ENCODE data around the gene SBF2. TPM values are rescaled to one million over a fixed set of nuclear protein-coding genes. Genes with fewer than 3 reads are reported as not detected.

Gene SBF2
- 10 to 100 TPM; 16.7 to 35.0 (median 23.7) TPM for polyA plus RNA-seq (ENCODE audit: insufficient read length in 10 of 10)
- long read RNA-seq, donor 1: 0 reads
- long read RNA-seq, donor 2, partial matches to known transcripts: 0 of 1 reads
- long read RNA-seq, donor 2, other reads (novel, unspliced or antisense): 0 of 1 reads
- long read RNA-seq, donor 3: 0 reads
- long read RNA-seq, donor 4: 0 reads
- long read RNA-seq, donor 5, partial matches to known transcripts: 0 of 2 reads
- long read RNA-seq, donor 5, other reads (novel, unspliced or antisense): 0 of 2 reads
- long read RNA-seq, donor 6: 0 reads
- long read RNA-seq, donor 7, full-length matches to known transcripts: 1 of 1 reads
- long read RNA-seq, donor 7, partial matches to known transcripts: 0 of 1 reads
- long read RNA-seq, donor 7, other reads (novel, unspliced or antisense): 0 of 1 reads
- long read RNA-seq, donor 8: 0 reads
- long read RNA-seq, donor 9: 0 reads

DNA sequence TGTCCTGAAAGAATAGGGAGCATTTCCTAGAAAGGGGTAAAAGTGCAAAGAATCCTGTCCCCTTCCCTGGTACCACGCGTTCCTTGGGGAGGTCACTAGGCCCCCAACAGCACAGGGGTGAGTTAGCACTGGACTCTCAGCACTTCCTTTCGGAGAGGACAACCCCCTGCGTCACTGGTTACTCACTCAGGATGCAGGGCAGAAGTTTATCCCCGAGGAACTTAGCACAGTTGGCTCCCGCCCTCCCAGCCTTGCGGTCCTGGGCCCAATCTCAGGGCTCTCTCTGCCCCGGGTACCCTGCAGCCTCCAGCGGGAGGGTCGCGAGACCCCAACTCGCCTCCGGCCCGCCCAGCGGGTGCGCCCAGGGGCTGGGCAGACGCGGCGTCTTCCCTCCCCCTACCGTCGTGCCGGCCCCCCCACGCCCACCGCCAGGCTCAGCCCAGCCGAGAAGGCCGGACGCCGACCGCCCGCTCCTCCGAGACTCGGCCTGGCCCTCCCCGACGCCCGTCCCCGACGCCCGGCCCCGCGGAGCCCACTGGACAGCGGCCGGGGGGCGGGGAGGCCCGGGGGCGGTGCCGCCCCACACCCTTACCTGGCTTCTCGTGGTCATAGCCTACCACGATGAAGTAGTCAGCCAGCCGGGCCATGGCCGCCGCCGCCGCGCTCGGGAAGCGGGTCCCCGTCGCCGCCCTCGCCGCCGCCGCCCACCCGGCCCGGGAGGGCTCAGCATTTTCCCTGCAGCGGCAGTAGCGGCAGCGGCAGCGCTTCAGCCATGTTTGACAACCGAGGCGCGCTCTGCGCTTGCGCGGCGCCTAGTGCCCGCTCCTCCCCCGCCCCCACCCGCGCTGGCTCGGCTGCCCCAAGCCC, at the start of gene SBF2:
TSS of gene SBF2 (minus strand) at position 797 of the 867 bp plus-strand sequence. CDS start at position 647, 150 bp downstream.
- peak; percentile 79 to 93 (median 89) for DNase-seq

DNA sequence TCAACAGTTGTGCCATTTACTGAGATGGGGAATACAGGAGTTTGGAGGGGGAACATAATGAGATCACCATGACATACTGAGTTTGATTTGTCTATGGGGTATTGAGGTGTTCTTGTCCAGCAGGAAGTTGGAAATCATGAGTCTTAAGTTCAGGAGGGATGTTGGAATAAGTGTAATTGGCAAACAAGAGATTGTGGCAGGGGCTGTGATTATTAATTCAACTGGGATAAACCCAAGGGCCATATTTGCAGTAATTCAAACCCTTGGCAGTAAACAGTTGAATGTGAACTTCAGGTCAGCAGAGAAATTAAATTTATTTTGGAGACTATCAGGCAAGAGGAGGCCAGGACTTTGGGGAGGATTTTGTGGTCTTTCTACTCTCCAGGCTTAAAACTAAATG, 44.3 kb upstream of the SBF2 start:
- DNase-seq: peak in 2 of 3 donors; percentile 71 to 86

DNA sequence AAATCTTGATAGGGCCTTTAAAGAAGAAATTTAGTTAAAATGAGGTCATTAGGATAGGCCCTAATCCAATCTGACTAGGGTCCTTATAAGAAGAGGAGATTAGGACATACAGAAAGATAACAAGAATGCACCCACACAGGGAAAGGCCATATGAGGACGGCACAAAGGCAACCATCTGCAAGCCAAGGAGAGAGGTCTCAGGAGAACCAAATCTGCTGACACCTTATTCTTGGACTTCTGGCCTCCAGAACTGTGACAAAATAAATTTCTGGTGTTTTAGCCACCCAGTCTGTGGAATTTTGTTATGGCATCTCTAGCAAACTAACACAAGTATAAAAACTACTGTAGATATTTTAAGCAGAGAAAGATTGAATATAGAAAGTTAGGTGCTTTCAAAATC, 39.5 kb upstream of the SBF2 start:
- DNase-seq: no peak

DNA sequence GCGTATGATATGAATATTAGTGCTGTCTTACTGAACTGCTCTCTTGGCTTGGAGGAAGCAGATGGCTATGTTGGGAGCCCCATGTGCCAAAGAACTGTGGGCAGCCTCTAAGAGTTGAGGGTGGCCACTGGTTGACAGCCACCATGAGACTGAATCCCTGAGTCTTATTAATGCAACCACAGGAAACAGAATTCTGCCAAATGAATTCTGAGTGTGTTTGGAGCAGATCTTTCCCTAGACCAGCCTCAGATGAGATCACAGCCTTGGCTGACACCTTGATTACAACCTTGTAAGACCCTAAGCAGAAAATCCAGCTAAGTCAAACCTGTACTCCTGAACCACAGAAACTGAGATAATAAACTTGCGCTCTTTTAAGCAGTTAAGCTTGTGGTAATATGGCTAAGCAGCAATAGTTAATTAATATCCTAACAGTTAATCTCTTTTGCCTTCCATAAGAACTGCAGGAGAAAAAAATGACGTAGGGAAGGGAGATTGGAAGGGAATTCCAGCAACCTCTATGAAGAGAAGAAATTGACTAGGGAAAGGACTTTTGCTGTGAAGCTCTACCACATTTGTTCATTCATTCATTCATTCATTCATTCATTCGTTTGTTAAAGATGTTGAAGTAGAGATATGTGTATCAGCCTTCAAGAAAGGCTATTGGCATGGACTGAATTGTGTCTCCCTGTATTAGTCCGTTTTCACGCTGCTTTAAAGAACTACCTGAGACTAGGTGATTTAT, 37.7 kb upstream of the SBF2 start:
- DNase-seq: no peak

DNA sequence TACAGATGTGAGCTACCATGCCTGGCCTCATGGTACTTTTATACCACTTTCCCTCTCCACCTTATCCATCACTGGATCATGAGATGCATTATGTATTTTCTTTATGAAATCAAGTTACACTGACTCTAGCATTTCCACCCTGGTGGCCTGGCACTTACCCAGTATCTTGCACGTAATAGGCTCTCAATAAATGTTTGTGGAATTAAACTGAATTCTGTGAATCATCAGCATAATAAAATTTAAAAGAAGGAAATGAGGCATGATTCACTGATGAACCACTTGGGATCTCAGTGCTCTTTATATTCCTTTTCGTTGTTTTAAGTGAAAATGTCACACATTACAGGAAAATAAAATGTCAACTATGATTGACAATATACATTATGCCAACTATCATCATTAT, 35.9 kb upstream of the SBF2 start:
- DNase-seq: peak in 2 of 3 donors; percentile 32 to 87

DNA sequence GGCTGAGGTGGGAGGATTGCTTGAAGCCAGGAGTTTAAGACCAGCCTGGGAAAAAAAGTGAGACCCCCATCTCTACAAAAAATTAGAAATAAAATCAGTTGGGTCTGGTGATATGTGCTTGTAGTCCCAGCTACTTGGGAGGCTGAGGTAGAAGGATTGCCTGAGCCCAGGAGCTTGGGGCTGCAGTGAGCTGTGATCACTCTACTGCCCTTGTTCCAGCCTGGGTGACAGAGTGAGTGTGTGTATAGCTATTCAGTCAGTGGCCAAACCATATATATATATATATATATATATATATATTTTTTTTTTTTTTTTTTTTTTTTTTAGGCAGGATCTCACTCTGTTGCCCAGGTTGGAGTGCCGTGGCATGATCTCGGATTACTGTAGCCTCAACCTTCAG, 35.3 kb upstream of the SBF2 start:
- no peak for DNase-seq

DNA sequence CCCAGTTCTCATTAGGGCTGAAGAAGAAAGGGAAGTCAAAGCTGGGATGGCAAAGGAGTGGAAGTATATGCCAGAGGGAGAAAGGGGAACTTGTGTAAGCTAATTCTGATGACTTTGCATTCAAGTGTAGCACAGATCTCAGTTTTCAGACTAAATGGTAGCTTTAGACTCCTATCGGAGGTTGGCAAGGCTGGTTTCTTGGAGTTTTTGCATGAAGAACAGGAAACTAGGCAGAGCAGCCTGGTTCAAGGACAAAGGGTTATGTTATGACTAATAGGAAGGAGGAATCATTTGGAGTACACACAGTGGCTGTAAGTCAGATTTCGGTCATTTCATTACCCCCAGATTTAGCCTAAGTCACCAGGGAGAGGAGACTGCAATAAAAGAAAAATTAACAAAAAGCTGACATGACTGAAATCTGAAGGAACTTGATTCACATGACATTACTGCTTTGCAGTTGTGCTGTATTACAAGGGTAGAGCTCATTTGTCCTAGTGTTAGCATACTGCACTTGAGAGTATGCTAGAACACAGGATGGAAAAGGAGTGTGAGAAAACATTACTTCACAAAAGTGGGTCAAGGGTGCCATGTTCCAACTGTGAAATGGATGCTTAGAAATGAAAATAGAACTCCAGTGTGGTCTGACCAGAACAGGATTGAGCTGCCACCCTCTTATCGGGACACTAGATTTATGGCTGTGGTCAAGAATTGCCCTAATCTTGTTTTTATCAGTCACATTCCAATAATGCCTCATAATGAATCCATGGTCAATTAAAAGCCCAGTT, 34.5 kb upstream of the SBF2 start:
- DNase-seq: peak in 1 of 3 donors; percentile 30

DNA sequence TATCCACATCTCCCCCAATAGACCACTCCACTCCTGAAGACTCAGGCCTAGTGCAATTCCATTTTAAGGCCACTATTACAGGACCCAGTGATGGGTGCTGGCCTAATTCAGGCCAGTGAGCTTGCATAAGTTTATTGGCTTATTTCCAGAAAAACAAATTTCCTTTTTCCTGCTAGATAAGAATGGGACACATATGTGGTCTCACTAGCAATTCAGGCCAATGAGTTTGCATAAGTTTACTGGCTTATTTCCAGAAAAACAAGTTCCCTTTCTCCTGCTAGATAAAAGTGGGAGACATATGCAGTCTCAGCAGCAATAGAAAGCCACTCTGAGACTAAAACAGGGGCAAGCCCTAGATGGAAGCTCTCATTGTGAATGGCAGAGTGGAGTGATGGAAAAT, 33.2 kb upstream of the SBF2 start:
- peak in 1 of 3 donors; percentile 41 for DNase-seq

DNA sequence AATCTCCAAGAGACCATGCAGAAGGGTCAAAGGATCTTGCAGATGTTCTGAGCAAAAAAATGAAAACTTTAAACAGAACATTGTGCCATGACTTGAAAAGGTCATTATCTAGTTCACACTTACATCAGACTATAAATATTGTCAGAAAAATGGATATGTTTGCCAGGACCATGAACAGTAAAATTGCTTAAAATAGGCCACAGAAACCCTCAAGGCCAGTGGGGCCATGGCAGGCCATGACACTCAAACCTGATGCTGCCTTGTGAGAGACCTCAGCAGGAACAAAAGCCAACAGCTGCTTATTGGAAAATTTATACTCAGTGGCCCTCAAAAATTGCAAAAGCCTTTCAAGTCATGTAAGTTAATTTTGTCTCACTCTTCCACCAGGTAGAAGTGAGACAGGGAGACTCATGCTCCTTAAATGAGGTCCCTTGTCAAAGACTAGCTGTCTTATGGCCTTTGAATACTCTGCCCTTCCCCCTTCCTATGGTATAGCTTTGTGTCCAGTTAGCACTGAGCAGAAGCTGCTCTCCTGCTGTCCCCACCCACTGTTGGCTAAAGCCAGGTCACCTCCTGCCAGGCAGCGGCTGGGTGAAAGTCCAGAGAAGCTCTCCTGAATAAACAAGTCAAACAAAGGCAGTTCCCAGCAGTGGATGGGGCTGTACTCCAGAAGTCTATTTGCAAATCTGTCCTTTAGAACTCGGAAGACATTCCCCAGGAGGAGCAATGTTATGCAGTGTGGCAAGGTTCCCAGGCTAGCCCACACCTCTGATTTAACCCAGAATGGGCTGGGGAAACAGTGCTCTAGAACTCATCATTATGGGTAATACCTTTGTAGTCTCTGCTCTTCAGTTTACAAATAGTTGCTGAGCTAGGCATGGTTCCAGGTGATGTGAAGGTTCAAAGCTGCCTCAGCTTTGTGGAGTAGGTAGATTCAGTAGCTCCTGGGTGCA, 32.3 kb upstream of the SBF2 start:
- peak in 1 of 3 donors; percentile 72 for DNase-seq

DNA sequence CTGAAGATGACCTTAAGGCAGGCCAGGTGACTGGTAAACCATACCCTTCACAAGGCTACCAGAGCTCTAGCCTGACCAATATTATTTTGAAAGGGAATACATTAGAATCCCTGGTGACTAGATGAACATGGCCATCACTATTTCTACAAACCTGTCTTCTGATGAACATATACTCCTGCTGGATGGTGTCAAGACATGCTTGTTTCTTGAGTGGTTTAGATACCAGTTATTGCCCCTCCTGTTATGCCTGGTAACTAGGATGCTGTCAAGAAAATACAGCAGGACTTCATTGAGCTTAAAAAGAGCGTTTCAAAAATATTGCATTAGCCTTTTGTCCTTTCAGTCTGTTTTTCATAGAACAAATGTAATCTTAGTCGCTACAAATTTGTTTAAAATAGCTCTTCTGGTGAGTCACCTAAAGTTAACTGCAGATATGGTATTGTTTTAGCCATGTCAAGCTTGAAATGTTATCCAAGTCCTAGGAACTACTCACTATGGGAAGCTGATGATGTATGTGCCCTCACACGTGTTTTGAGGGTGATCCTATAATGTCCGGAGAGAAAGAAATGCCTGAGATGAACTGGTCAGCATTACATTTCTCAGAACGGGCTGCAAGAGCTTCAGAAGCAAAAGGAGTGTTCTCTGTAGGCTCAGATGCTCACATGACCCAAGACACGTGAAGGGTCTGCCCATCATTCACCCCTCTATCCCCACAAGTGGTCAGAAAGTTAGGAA, 31.4 kb upstream of the SBF2 start:
- DNase-seq: no peak

DNA sequence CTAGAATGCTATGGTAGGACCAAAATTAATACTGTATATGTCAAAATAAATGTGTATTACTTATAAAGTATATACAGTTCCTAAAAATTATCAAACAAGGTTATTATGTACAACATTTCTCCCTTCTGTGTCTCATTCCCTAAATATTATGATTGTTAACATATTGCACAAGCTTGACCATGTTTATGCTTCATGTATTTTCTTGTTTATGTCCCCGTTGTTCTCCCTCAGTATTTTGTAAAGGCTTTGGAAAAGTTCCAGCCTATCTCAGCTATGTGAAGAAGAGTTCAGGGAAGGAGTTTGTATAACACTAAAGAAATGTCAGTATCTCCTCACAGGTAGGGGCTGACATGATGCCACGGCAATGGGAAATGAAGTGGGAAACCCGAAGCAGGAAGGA, 30.5 kb upstream of the SBF2 start:
- DNase-seq: no peak

DNA sequence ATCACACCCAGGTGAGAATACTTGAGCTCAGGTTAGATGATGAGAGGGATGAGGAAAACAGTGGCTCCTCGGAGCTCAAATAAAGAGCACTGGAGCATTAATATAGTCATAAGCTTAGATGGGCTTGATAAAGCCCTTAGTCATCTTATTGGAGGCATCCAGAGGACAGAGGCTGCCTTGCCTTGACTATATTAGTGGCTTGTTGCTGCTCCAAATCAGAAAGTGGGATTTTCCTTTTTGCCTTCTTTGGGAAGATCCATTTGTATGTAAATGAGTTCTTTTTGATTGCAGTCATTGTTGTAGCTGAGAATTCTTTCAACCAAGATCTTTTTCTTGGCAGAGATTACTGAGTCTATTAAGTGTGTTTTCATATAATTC, 29.8 kb upstream of the SBF2 start:
- no peak for DNase-seq

DNA sequence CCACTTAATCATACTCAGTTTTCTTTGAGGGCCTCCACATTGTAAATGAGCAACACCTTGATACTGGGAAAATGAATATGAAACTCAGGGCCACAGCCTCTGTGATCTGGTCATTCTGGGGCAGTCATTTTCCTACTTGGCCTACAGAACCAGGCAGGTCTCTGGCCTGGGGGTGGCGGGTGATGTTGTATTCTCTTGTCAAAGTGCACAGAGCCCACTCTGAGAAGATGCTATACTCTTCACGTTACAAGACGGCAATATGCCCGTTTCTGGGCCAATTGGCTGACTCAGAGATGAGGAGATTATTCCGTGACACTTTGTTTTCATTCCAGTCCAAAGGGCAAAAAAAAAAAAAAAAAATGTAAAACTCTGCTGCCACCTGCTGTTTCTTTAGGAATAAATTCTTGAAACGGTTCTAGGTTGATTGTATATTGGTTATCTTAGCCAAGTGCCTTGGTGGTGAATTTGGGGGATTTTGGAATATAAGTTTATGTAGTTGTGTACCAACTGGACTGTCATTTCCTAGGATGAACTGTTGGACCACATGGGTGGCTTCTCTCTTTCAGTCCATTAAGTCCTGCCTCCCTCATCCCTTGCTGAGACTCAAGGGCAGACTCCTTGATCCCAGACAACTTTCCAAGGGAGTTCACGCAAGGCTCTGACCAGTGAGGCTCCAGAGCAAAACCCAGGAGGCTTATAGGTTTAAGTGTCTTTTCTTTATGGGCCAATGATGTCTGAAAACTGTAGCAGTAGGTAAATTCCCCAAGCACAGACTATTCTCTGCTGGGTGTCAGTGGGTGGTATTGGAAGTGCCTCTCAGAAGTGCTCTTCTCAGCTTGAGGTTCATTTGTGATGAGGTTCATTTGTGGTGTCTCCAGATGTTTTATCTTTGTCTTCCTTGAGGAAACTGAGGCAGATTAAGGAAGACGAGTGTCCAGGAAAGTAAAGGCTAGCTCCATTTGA, 29.1 kb upstream of the SBF2 start:
- peak; percentile 84 to 92 (median 88) for DNase-seq

DNA sequence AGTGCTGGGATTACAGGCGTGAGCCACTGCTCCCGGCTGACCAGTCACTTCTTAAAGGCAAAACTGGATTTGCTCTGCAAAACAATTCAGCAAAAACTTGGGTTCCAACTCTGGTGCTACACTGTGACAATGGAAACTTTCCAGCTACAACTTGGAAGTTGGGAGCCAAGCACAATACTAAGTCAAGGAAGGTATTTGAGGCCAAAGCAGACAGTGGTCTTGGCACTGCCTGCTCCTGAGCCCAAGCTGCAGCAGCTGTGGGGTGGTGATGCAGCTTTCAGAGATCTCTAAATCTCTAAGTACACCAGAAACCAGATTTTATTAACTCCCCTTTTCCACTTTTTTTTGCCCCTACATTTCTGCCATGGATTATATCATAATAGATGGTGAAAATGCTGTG, 28.4 kb upstream of the SBF2 start:
- peak in 2 of 3 donors; percentile 58 to 77 for DNase-seq

DNA sequence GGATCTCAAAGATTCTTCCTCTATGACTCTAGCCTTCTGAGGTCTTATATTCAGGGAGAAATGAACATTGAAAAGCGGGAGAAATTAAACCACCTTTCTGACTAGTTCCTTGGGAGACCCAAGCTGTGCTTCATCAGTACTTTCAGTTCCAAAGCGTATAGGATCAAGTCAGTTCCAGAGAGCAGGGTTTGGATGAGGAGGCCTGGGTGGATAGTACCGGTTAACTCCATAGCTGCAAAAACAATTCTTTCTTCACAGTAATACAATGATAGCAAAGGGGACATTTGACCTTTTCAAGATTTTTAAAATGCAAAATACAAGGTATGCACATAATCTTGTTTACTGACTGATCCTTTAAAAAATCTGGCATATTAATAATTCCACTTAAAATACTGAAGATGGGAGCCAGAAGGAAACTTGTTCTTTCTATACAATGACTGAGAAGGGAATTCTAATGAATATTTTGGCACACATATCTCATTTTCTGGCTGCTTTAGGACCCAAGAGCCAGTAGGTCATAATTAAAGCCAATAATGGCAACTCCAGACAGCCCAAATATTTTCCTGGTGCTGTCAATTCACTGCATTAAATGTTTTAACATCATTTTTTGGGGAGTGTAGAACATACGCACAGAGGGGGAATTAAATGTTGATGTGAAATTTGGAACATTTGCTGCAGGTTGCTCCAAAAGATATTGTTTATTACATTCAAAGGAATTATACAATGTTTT, 26.9 kb upstream of the SBF2 start:
- DNase-seq: peak in 2 of 3 donors; percentile 64 to 83

DNA sequence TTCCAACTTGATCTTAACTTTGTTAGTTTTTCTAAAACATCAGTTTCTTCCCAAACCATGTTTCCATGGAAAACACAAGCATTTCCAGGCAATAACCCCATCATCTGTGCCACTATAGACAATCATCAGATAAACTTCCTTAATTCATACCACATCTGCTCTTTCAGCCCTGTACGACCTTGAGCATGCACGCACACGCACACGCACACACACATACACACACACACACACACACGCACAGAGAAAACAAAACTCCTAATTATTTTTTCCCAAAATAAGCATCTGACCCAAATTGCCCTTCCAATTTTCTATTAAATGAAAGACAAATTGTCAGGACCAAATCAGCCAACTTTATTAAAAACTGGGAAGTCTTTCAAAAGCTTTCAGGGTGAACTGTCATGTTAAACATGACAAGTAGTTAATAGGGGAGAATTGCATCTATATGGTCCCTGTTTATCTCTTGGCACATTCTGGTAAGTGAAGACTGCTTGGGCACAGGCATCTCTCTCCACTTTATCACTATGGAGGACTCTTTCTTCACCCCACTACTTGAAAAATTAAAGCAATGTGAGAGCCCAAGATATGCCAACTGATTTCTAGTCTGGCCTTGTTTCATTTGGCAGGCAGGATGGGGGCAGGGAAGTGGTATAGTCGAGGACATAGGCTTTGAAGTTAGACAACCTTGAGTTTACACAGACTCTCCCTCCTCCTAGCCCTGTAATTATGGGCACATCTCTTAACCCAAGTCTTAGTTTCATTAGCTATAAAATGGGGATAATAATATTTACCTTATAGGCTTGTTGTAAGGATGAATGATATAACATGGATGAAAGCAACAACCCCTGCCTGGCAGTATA, 25.9 kb upstream of the SBF2 start:
- DNase-seq: no peak

DNA sequence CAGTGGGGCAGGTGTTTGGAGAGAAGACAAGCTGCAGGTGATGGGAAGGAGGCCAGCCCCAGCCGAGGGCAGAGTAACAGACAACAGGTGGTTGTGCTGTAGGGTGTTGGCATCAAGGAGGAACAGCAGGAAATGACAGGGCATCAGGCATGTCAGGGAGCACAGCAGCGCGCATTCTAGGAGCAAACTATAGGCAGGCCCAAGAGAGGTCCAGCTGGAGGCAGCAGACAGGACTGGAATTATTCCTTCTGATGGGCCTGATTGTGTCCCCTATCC, 24.4 kb upstream of the SBF2 start:
- peak in 1 of 3 donors; percentile 33 for DNase-seq
